Measurements from ENCODE around the gene TNN. TPM values are rescaled to one million over a fixed set of nuclear protein-coding genes. Genes with fewer than 3 reads are reported as not detected.

Gene TNN
- total and polyA plus RNA-seq, 7 experiments from 2014 or later = not detected

- Mint-ChIP-seq H3K36me3 (peaks cover 13 to 71% (median 38%) of the 10 kb centered on the region in 5 donors), H3K27me3 (no peaks in the 10 kb centered on the region), H3K27ac (peak overlapping the region in 7 of 9 donors; percentile 36 to 82 (median 67)), H3K4me1 (peaks cover 41 to 78% (median 67%) of the 10 kb centered on the region in 7 donors), H3K9me3 (no peaks in the 10 kb centered on the region), H3K4me3 (peak overlapping the region in 2 of 10 donors; percentile 17 to 44)
- intact Hi-C loops (cut with micrococcal nuclease) = loop anchor here in 1 of 2 donors (5.0 kb wide), 1 partner anchor 36 kb away; no protein-coding TSS in a partner anchor
- Histone ChIP-seq H3K27me3 (ENCODE audit: control insufficient read depth in 2 of 2, insufficient read depth in 2 of 2, low read length in 2 of 2) (no peaks in the 10 kb centered on the region), H3K4me1 (ENCODE audit: control insufficient read depth in 2 of 2, insufficient read depth in 2 of 2, low read length in 2 of 2) (peaks cover 0 to 15% of the 10 kb centered on the region in 2 donors), H3K4me3 (ENCODE audit: low read length) (no peak overlapping the region), H3K9me3 (ENCODE audit: control insufficient read depth in 2 of 3, low read length in 3 of 3) (no peaks in the 10 kb centered on the region), H3K36me3 (ENCODE audit: control insufficient read depth in 2 of 3, insufficient read depth in 3 of 3, low read length in 3 of 3) (peaks cover 5 to 52% (median 6%) of the 10 kb centered on the region in 3 experiments), H3K27ac (ENCODE audit: low read depth, low read length) (no peak overlapping the region)
- ChIA-PET CTCF (interaction anchor here (0.7 to 1.7 kb wide), 3 partner anchors 16 to 148 kb away, joined by 3 to 7 read pairs (median 5); no protein-coding TSS in a partner anchor), POLR2A (interaction anchor here (0.6 to 1.2 kb wide), 2 partner anchors 16 to 127 kb away, joined by 3 to 4 read pairs; no protein-coding TSS in a partner anchor)
- no peak for DNase-seq
- ATAC-seq = no peak
These were observed 103.6 kb downstream of the TNN start for GRCh38 chr1:175171036-175171913.

DNA sequence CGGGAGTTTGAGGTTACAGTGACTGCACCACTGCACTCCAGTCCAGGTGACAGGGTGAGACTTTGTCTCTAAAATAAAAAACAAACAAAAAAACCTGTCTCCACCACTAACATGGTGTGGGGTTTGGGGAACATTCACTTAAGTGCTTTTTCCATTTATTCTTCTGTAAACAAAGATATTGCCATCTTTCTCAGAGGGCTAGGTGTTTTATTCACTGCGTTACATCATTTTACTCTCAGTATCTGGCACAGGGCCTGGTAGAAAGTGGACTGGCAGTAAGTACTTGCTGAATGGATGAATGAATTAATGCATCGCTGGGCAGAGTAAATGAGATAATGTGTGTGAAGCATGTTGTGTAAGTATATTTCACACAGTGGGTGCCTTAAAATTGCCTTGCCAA is 104.9 kb downstream of the TNN start:
- H3K27ac ChIP-seq (ENCODE audit: low read depth, low read length) = no peak overlapping the region

GRCh38 chr1:175173531-175173930 is 105.9 kb downstream of the TNN start:
- ATAC-seq (no peak), DNase-seq (no peak)
- Histone ChIP-seq H3K27me3 (ENCODE audit: control insufficient read depth in 2 of 2, insufficient read depth in 2 of 2, low read length in 2 of 2) (no peaks in the 10 kb centered on the region), H3K9me3 (ENCODE audit: control insufficient read depth in 2 of 3, low read length in 3 of 3) (no peaks in the 10 kb centered on the region), H3K4me1 (ENCODE audit: control insufficient read depth in 2 of 2, insufficient read depth in 2 of 2, low read length in 2 of 2) (peaks cover 0 to 15% of the 10 kb centered on the region in 2 donors), H3K4me3 (ENCODE audit: low read length) (no peak overlapping the region), H3K27ac (ENCODE audit: low read depth, low read length) (no peak overlapping the region), H3K36me3 (ENCODE audit: control insufficient read depth in 2 of 3, insufficient read depth in 3 of 3, low read length in 3 of 3) (peaks cover 6 to 57% (median 11%) of the 10 kb centered on the region in 3 experiments)
- H3K27ac Mint-ChIP-seq = no peak overlapping the region
- no peaks in the 10 kb centered on the region for H3K9me3 Mint-ChIP-seq
- H3K36me3 Mint-ChIP-seq = peaks cover 7 to 76% (median 38%) of the 10 kb centered on the region in 5 donors
- no peak overlapping the region for H3K4me3 Mint-ChIP-seq
- CTCF ChIA-PET = interaction anchor here (0.7 to 2.0 kb wide), 5 partner anchors 9 to 145 kb away, joined by 3 to 8 read pairs (median 4); no protein-coding TSS in a partner anchor
- peaks cover 32 to 84% (median 72%) of the 10 kb centered on the region in 7 donors for H3K4me1 Mint-ChIP-seq
- H3K27me3 Mint-ChIP-seq = no peaks in the 10 kb centered on the region
- intact Hi-C loops (cut with micrococcal nuclease) = loop anchor here in 1 of 2 donors (5.0 kb wide), 1 partner anchor 34 kb away; no protein-coding TSS in a partner anchor
- POLR2A ChIA-PET = interaction anchor here (0.6 to 1.3 kb wide), 2 partner anchors 15 to 24 kb away, joined by 3 to 4 read pairs; no protein-coding TSS in a partner anchor

More for the DNA sequence above, 104.9 kb downstream of the TNN start:
- intact Hi-C loops (cut with micrococcal nuclease) = loop anchor here in 1 of 2 donors (5.0 kb wide), 1 partner anchor 35 kb away; no protein-coding TSS in a partner anchor
- CTCF ChIA-PET = interaction anchor here (1.4 to 1.7 kb wide), 2 partner anchors 8 to 18 kb away, joined by 4 to 7 read pairs; no protein-coding TSS in a partner anchor
- no peak for DNase-seq
- no peaks in the 10 kb centered on the region for H3K9me3 Mint-ChIP-seq
- no peak overlapping the region for H3K4me3 ChIP-seq (ENCODE audit: low read length)
- POLR2A ChIA-PET = no interaction called here
- no peaks in the 10 kb centered on the region for H3K27me3 ChIP-seq (ENCODE audit: control insufficient read depth in 2 of 2, insufficient read depth in 2 of 2, low read length in 2 of 2)
- no peak overlapping the region for H3K27ac Mint-ChIP-seq
- H3K36me3 ChIP-seq (ENCODE audit: control insufficient read depth in 2 of 3, insufficient read depth in 3 of 3, low read length in 3 of 3) = peaks cover 6 to 51% (median 11%) of the 10 kb centered on the region in 3 experiments
- H3K27me3 Mint-ChIP-seq = no peaks in the 10 kb centered on the region
- peaks cover 7 to 72% (median 42%) of the 10 kb centered on the region in 5 donors for H3K36me3 Mint-ChIP-seq
- H3K4me1 ChIP-seq (ENCODE audit: control insufficient read depth in 2 of 2, insufficient read depth in 2 of 2, low read length in 2 of 2) = peaks cover 0 to 15% of the 10 kb centered on the region in 2 donors
- no peak for ATAC-seq
- H3K4me1 Mint-ChIP-seq = peaks cover 37 to 81% (median 69%) of the 10 kb centered on the region in 7 donors
- H3K4me3 Mint-ChIP-seq = no peak overlapping the region
- no peaks in the 10 kb centered on the region for H3K9me3 ChIP-seq (ENCODE audit: control insufficient read depth in 2 of 3, low read length in 3 of 3)

GRCh38 chr1:175174309-175175102 is 106.9 kb downstream of the TNN start:
- Histone ChIP-seq H3K27ac (ENCODE audit: low read depth, low read length) (no peak overlapping the region), H3K9me3 (ENCODE audit: control insufficient read depth in 2 of 3, low read length in 3 of 3) (no peaks in the 10 kb centered on the region), H3K36me3 (ENCODE audit: control insufficient read depth in 2 of 3, insufficient read depth in 3 of 3, low read length in 3 of 3) (peaks cover 6 to 57% (median 11%) of the 10 kb centered on the region in 3 experiments), H3K27me3 (ENCODE audit: control insufficient read depth in 2 of 2, insufficient read depth in 2 of 2, low read length in 2 of 2) (no peaks in the 10 kb centered on the region), H3K4me1 (ENCODE audit: control insufficient read depth in 2 of 2, insufficient read depth in 2 of 2, low read length in 2 of 2) (peaks cover 0 to 15% of the 10 kb centered on the region in 2 donors), H3K4me3 (ENCODE audit: low read length) (no peak overlapping the region)
- Mint-ChIP-seq H3K27ac (peak overlapping the region in 1 of 9 donors; percentile 19), H3K9me3 (no peaks in the 10 kb centered on the region), H3K4me1 (peaks cover 33 to 85% (median 77%) of the 10 kb centered on the region in 7 donors), H3K4me3 (no peak overlapping the region), H3K27me3 (no peaks in the 10 kb centered on the region), H3K36me3 (peaks cover 7 to 78% (median 38%) of the 10 kb centered on the region in 5 donors)
- intact Hi-C loops (cut with micrococcal nuclease) = loop anchor here in 1 of 2 donors (5.0 kb wide), 1 partner anchor 33 kb away; no protein-coding TSS in a partner anchor
- POLR2A ChIA-PET = interaction anchor here (1.3 kb wide), 1 partner anchor 14 kb away, joined by 3 read pairs; no protein-coding TSS in a partner anchor
- DNase-seq = no peak
- CTCF ChIA-PET = interaction anchor here (0.7 to 2.0 kb wide), 4 partner anchors 17 to 144 kb away, joined by 3 to 8 read pairs (median 4); no protein-coding TSS in a partner anchor
- no peak for ATAC-seq

- Histone ChIP-seq H3K36me3 (ENCODE audit: control insufficient read depth in 2 of 3, insufficient read depth in 3 of 3, low read length in 3 of 3) (peaks cover 6 to 46% (median 9%) of the 10 kb centered on the region in 3 experiments), H3K9me3 (ENCODE audit: control insufficient read depth in 2 of 3, low read length in 3 of 3) (no peaks in the 10 kb centered on the region), H3K27me3 (ENCODE audit: control insufficient read depth in 2 of 2, insufficient read depth in 2 of 2, low read length in 2 of 2) (no peaks in the 10 kb centered on the region), H3K27ac (ENCODE audit: low read depth, low read length) (no peak overlapping the region), H3K4me3 (ENCODE audit: low read length) (no peak overlapping the region), H3K4me1 (ENCODE audit: control insufficient read depth in 2 of 2, insufficient read depth in 2 of 2, low read length in 2 of 2) (peaks cover 8 to 9% of the 10 kb centered on the region in 2 donors)
- H3K27me3 Mint-ChIP-seq = no peaks in the 10 kb centered on the region
- ChIA-PET POLR2A (interaction anchor here (0.8 kb wide), 1 partner anchor 17 kb away, joined by 3 read pairs; no protein-coding TSS in a partner anchor), CTCF (interaction anchor here (0.6 kb wide), 2 partner anchors 14 to 21 kb away, joined by 3 to 5 read pairs; no protein-coding TSS in a partner anchor)
- H3K9me3 Mint-ChIP-seq = no peaks in the 10 kb centered on the region
- H3K27ac Mint-ChIP-seq = peak overlapping the region in 2 of 9 donors; percentile 24 to 62
- DNase-seq = no peak
- H3K4me3 Mint-ChIP-seq = peak overlapping the region in 2 of 10 donors; percentile 4 to 45
- no peak for ATAC-seq
- H3K4me1 Mint-ChIP-seq = peaks cover 33 to 83% (median 76%) of the 10 kb centered on the region in 7 donors
- peaks cover 8 to 67% (median 35%) of the 10 kb centered on the region in 5 donors for H3K36me3 Mint-ChIP-seq
- intact Hi-C loops (cut with micrococcal nuclease) = no loop called here
These were observed 108.6 kb downstream of the TNN start for GRCh38 chr1:175176246-175176645.
